SK-N-SH treated with all-trans-retinoic acid at 6 μM for 48 hours (cell line): Measurements from ENCODE around the gene TEKTIP1.

Experiments used
- ATAC-seq: fragments of 200-7000 bp; cut with Tn5 transposase; 3 replicates; pipeline ENCODE4 v1.9.1; 2020; ENCODE audit warnings: mild to moderate bottlenecking, moderate library complexity
- ARNTL ChIP-seq: fragments of 450-650 bp; formaldehyde crosslinking; IDR thresholded peaks from 2 replicates; pipeline ENCODE4 v1.5.0; 2020; ENCODE audit warnings: low read depth, mild to moderate bottlenecking, moderate library complexity, borderline replicate concordance
- BACH2 ChIP-seq: fragments of 250-450 bp; sonication (Bioruptor Pico); IDR thresholded peaks from 2 replicates; pipeline ENCODE4 v1.9.0; 2021; ENCODE audit warnings: mild to moderate bottlenecking, borderline replicate concordance
- CSDC2 ChIP-seq: fragments of 250-450 bp; sonication (Bioruptor Pico); IDR thresholded peaks from 2 replicates; pipeline ENCODE4 v1.5.0; 2020; ENCODE audit warnings: mild to moderate bottlenecking, moderate library complexity
- ISL1 ChIP-seq: fragments of 250-450 bp; sonication (Bioruptor Pico); IDR thresholded peaks from 2 replicates; pipeline ENCODE4 v2.1.2; 2022; ENCODE audit warnings: mild to moderate bottlenecking, moderate library complexity
- OSR1 ChIP-seq: fragments of 250-450 bp; sonication (Bioruptor Pico); IDR thresholded peaks from 2 replicates; pipeline ENCODE4 v1.8.0; 2022; ENCODE audit warnings: moderate library complexity, mild to moderate bottlenecking, inconsistent platforms
- PPARA ChIP-seq: fragments of 250-450 bp; sonication (Bioruptor Pico); IDR thresholded peaks from 2 replicates; pipeline ENCODE4 v1.5.0; 2020; ENCODE audit warnings: mild to moderate bottlenecking, borderline replicate concordance
- RARB ChIP-seq: fragments of 250-450 bp; sonication (Bioruptor Pico); IDR thresholded peaks from 2 replicates; pipeline ENCODE4 v1.8.0; 2021; ENCODE audit warnings: mild to moderate bottlenecking, moderate library complexity
- SNAI2 ChIP-seq: fragments of 250-450 bp; sonication (Bioruptor Pico); IDR thresholded peaks from 2 replicates; pipeline ENCODE4 v1.5.0; 2020; ENCODE audit warnings: mild to moderate bottlenecking, moderate library complexity
- TCF4 ChIP-seq: fragments of 250-450 bp; sonication (Bioruptor Pico); IDR thresholded peaks from 2 replicates; pipeline ENCODE4 v1.8.0; 2021; ENCODE audit warnings: mild to moderate bottlenecking, moderate library complexity, borderline replicate concordance
- ZC3H10 ChIP-seq: fragments of 250-450 bp; sonication (Bioruptor Pico); IDR thresholded peaks from 2 replicates; pipeline ENCODE4 v1.5.1; 2021; ENCODE audit warnings: mild to moderate bottlenecking, moderate library complexity
- ZFP3 ChIP-seq: fragments of 250-450 bp; sonication (Bioruptor Pico); IDR thresholded peaks from 2 replicates; pipeline ENCODE4 v1.5.0; 2020; ENCODE audit warnings: mild to moderate bottlenecking, moderate library complexity
- ZFP30 ChIP-seq: fragments of 450-650 bp; formaldehyde crosslinking; IDR thresholded peaks from 2 replicates; pipeline ENCODE4 v1.5.0; 2022; ENCODE audit warnings: mild to moderate bottlenecking, moderate library complexity
- ZNF565 ChIP-seq: fragments of 450-650 bp; formaldehyde crosslinking; conservative IDR thresholded peaks from 2 replicates; pipeline ENCODE4 v1.5.0; 2020; ENCODE audit warnings: low read depth, mild to moderate bottlenecking, moderate library complexity
- ZNF70 ChIP-seq: fragments of 450-650 bp; formaldehyde crosslinking; IDR thresholded peaks from 2 replicates; pipeline ENCODE4 v1.5.0; 2020; ENCODE audit warnings: mild to moderate bottlenecking, moderate library complexity
- ZNF8 ChIP-seq: fragments of 450-650 bp; formaldehyde crosslinking; IDR thresholded peaks from 2 replicates; pipeline ENCODE4 v1.5.0; 2020; ENCODE audit warnings: mild to moderate bottlenecking, moderate library complexity
- TF ChIP-seq, protein P1 (sequence below): fragments of 250-450 bp; sonication (Bioruptor Pico); IDR thresholded peaks from 2 replicates; pipeline ENCODE4 v1.5.1; 2021; ENCODE audit warnings: mild to moderate bottlenecking, moderate library complexity
- TF ChIP-seq, protein P2 (sequence below): fragments of 250-450 bp; sonication (Bioruptor Pico); IDR thresholded peaks from 2 replicates; pipeline ENCODE4 v1.8.0; 2020; ENCODE audit warnings: mild to moderate bottlenecking, moderate library complexity, borderline replicate concordance
- TF ChIP-seq, protein P3 (sequence below): fragments of 250-450 bp; sonication (Bioruptor Pico); IDR thresholded peaks from 2 replicates; pipeline ENCODE4 v1.8.0; 2021; ENCODE audit warnings: low read depth, mild to moderate bottlenecking, moderate library complexity, borderline replicate concordance
- TF ChIP-seq, protein P4 (sequence below): fragments of 250-450 bp; sonication (Bioruptor Pico); IDR thresholded peaks from 2 replicates; pipeline ENCODE4 v1.5.0; 2020; ENCODE audit warnings: mild to moderate bottlenecking, moderate library complexity

The TEKTIP1 gene

DNA sequence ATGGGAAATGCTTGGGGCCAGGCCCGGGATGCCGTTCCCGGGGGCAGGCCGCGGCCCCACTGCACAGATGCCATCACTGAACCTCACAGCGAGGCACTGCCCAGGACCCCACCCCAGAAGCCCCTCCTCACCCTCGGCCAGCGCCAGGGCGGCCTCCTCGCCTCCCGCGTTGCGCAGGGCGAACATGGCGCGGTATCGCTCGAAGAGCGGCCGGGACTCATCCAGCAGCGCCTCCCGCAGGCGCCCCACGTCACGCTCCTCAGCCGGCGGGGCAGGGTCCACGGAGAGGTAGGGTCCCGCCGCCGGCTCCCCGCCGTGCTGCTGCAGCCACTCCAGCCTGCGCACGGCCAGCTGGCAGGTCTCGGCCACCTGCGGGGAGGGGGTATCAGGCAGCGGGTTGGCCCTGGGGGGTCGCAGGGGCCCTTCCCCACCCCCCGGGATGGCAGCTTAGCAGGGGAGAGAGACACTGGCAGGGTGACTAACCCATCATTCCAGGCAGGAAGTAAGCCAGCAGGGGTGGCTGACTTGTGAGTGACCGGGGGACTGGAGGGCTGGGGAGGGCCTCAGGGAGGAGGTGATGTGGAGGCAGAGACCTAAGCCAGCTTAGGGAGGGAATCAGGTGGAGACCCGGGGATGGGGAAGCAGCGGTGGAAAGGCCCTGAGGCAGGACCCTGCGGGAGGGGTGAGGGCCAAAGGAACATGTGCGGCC is 46.7 kb upstream of the TEKTIP1 start (continued):
- TF ChIP-seq, protein P1, sequence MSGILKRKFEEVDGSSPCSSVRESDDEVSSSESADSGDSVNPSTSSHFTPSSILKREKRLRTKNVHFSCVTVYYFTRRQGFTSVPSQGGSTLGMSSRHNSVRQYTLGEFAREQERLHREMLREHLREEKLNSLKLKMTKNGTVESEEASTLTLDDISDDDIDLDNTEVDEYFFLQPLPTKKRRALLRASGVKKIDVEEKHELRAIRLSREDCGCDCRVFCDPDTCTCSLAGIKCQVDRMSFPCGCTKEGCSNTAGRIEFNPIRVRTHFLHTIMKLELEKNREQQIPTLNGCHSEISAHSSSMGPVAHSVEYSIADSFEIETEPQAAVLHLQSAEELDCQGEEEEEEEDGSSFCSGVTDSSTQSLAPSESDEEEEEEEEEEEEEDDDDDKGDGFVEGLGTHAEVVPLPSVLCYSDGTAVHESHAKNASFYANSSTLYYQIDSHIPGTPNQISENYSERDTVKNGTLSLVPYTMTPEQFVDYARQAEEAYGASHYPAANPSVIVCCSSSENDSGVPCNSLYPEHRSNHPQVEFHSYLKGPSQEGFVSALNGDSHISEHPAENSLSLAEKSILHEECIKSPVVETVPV: no peak
- TF ChIP-seq TCF4 (CRISPR knock-in tag) (no peak), ISL1 (CRISPR knock-in tag) (no peak), ZFP3 (CRISPR knock-in tag) (no peak), BACH2 (CRISPR knock-in tag) (no peak), ARNTL (CRISPR knock-in tag) (no peak), ZNF8 (CRISPR knock-in tag) (no peak)
- TF ChIP-seq, protein P2, sequence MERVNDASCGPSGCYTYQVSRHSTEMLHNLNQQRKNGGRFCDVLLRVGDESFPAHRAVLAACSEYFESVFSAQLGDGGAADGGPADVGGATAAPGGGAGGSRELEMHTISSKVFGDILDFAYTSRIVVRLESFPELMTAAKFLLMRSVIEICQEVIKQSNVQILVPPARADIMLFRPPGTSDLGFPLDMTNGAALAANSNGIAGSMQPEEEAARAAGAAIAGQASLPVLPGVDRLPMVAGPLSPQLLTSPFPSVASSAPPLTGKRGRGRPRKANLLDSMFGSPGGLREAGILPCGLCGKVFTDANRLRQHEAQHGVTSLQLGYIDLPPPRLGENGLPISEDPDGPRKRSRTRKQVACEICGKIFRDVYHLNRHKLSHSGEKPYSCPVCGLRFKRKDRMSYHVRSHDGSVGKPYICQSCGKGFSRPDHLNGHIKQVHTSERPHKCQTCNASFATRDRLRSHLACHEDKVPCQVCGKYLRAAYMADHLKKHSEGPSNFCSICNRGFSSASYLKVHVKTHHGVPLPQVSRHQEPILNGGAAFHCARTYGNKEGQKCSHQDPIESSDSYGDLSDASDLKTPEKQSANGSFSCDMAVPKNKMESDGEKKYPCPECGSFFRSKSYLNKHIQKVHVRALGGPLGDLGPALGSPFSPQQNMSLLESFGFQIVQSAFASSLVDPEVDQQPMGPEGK (CRISPR knock-in tag): no peak

DNA sequence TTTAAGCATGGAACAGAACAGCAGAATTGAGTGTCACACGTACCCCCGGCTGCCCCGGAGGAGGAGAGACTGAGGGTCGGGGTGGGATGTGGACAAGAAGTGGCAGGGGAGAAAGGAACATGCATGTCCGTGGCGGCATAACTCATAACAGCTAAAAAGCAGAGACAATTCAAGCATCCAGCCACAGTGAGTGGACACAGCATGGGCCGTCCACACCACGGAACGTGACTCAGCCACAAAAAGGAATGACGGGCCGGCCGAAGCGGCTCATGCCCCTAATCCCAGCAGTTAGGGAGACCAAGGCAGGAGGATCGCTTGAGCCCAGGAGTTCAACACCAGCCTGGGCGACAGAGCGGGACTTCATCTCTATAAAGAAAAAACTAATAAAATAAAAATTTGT is 46.1 kb upstream of the TEKTIP1 start:
- TF ChIP-seq ZFP30 (CRISPR knock-in tag) (no peak), OSR1 (CRISPR knock-in tag) (no peak)
- TF ChIP-seq, protein P3, sequence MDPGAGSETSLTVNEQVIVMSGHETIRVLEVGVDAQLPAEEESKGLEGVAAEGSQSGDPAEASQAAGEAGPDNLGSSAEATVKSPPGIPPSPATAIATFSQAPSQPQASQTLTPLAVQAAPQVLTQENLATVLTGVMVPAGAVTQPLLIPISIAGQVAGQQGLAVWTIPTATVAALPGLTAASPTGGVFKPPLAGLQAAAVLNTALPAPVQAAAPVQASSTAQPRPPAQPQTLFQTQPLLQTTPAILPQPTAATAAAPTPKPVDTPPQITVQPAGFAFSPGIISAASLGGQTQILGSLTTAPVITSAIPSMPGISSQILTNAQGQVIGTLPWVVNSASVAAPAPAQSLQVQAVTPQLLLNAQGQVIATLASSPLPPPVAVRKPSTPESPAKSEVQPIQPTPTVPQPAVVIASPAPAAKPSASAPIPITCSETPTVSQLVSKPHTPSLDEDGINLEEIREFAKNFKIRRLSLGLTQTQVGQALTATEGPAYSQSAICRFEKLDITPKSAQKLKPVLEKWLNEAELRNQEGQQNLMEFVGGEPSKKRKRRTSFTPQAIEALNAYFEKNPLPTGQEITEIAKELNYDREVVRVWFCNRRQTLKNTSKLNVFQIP: no peak
- TF ChIP-seq, protein P2 (CRISPR knock-in tag): no peak
- ATAC-seq: no peak

DNA sequence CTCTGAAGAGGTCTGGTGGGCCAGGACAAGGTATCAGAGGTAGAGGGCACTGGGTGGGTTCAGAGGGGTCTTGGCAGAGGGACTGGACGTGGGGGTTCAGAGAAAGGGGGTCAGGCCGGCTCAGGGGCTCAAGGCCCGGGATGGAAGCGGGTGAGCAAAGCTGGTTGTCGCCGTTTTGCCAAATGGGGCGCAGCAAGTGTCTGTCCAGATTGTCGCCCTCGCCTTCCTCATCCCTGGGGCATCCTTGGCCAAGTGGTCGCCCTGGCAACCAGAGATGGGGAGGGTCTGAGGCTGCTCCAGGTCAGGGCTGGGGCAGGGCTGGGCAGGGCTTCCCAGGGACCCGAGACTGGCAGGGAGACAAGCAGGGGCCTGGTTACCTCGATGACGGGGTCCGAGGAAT is 45.3 kb upstream of the TEKTIP1 start:
- TF ChIP-seq CSDC2 (CRISPR knock-in tag): no peak
- TF ChIP-seq RARB (CRISPR knock-in tag): no peak
- TF ChIP-seq, protein P2 (CRISPR knock-in tag): no peak
- TF ChIP-seq ISL1 (CRISPR knock-in tag): no peak
- no peak for TF ChIP-seq ZNF565 (CRISPR knock-in tag)
- no peak for TF ChIP-seq TCF4 (CRISPR knock-in tag)
- TF ChIP-seq ZNF70 (CRISPR knock-in tag): no peak
- TF ChIP-seq PPARA (CRISPR knock-in tag): no peak
- TF ChIP-seq ZFP3 (CRISPR knock-in tag): no peak
- no peak for TF ChIP-seq SNAI2 (CRISPR knock-in tag)
- no peak for ATAC-seq

DNA sequence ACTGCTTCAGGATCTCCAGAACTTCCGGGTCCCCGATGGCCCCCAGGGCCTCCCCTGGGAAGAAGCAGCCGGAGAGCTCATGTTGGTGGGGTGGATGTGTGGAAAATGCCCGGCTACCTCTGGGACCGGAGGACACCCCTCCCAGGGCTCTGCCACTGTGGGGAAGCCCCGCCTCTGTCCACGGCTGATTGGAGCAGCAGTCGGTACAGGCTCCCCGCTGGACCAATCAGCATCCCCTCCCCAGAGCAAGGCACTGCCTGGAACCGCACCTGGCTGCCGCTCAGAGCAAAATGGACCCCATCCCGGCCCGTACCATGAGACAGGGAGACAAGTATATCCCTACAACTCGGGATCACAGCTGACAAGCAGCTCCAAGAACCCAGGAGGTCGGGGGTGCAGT is 44.9 kb upstream of the TEKTIP1 start:
- no peak for TF ChIP-seq ZC3H10 (CRISPR knock-in tag)
- no peak for TF ChIP-seq ZFP3 (CRISPR knock-in tag)
- TF ChIP-seq, protein P4, sequence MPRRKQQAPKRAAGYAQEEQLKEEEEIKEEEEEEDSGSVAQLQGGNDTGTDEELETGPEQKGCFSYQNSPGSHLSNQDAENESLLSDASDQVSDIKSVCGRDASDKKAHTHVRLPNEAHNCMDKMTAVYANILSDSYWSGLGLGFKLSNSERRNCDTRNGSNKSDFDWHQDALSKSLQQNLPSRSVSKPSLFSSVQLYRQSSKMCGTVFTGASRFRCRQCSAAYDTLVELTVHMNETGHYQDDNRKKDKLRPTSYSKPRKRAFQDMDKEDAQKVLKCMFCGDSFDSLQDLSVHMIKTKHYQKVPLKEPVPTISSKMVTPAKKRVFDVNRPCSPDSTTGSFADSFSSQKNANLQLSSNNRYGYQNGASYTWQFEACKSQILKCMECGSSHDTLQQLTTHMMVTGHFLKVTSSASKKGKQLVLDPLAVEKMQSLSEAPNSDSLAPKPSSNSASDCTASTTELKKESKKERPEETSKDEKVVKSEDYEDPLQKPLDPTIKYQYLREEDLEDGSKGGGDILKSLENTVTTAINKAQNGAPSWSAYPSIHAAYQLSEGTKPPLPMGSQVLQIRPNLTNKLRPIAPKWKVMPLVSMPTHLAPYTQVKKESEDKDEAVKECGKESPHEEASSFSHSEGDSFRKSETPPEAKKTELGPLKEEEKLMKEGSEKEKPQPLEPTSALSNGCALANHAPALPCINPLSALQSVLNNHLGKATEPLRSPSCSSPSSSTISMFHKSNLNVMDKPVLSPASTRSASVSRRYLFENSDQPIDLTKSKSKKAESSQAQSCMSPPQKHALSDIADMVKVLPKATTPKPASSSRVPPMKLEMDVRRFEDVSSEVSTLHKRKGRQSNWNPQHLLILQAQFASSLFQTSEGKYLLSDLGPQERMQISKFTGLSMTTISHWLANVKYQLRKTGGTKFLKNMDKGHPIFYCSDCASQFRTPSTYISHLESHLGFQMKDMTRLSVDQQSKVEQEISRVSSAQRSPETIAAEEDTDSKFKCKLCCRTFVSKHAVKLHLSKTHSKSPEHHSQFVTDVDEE (CRISPR knock-in tag): no peak
- ATAC-seq: peak; percentile 84
